ENCODE measurements around the gene SPART. TPM values are rescaled to one million over a fixed set of nuclear protein-coding genes. Genes with fewer than 3 reads are reported as not detected.

SPART gene
- total RNA-seq, 4 donors from 2014 or later = 33.9 to 51.2 (median 38.1) TPM

- intact Hi-C loops (cut with DNase I; ENCODE audit: low total_unique reads) = no loop called here
- 50 to 57% methylated on average over 3 of the region's 3 CpGs for WGBS, 2 donors
These were observed 17.2 kb upstream of the SPART start for GRCh38 chr13:36363366-36363863.

GRCh38 chr13:36362914-36363313 is 16.7 kb upstream of the SPART start:
- DNase-seq (ENCODE audit: low spot score in 2 of 2) = no peak
- WGBS, 2 donors = 48 to 65% methylated on average over 3 of the region's 3 CpGs
- H3K4me3 ChIP-seq (ENCODE audit: low read depth, poor library complexity, severe bottlenecking) = no peak overlapping the region
- TF ChIP-seq CTCF (IDR thresholded peaks at IDR 0.05) = no peak
- intact Hi-C loops (cut with DNase I; ENCODE audit: low total_unique reads) = no loop called here

More at GRCh38 chr13:36363366-36363863, 17.2 kb upstream of the SPART start:
- DNase-seq (ENCODE audit: low spot score in 2 of 2) = no peak
- TF ChIP-seq CTCF (IDR thresholded peaks at IDR 0.05) (no peak), POLR2A (IDR thresholded peaks at IDR 0.05) (no peak)
- no peak overlapping the region for H3K4me3 ChIP-seq (ENCODE audit: low read depth, poor library complexity, severe bottlenecking)

- TF ChIP-seq POLR2A (IDR thresholded peaks at IDR 0.05) (no peak), CTCF (IDR thresholded peaks at IDR 0.05) (no peak)
- WGBS, 2 donors = 63 to 75% methylated on average over 2 of the region's 2 CpGs
- intact Hi-C loops (cut with DNase I; ENCODE audit: low total_unique reads) = no loop called here
- no peak overlapping the region for H3K4me3 ChIP-seq (ENCODE audit: low read depth, poor library complexity, severe bottlenecking)
- DNase-seq (ENCODE audit: low spot score in 2 of 2) = no peak
These were observed 16.1 kb upstream of the SPART start for GRCh38 chr13:36362251-36362650.

GRCh38 chr13:36360903-36361302 is 14.7 kb upstream of the SPART start:
- H3K4me3 ChIP-seq (ENCODE audit: low read depth, poor library complexity, severe bottlenecking) = no peak overlapping the region
- 63 to 72% methylated on average over 1 of the region's 1 CpG for WGBS, 2 donors
- no peak for DNase-seq (ENCODE audit: low spot score in 2 of 2)
- TF ChIP-seq POLR2A (IDR thresholded peaks at IDR 0.05) (no peak), CTCF (IDR thresholded peaks at IDR 0.05) (no peak)
- intact Hi-C loops (cut with DNase I; ENCODE audit: low total_unique reads) = no loop called here

GRCh38 chr13:36359301-36359950 is 13.2 kb upstream of the SPART start:
- 74 to 91% methylated on average over 1 of the region's 1 CpG for WGBS, 2 donors
- intact Hi-C loops (cut with DNase I; ENCODE audit: low total_unique reads) = no loop called here
- DNase-seq (ENCODE audit: low spot score in 2 of 2) = no peak

More at GRCh38 chr13:36359301-36359950, 13.2 kb upstream of the SPART start:
- TF ChIP-seq CTCF (IDR thresholded peaks at IDR 0.05) = no peak
- no peak for TF ChIP-seq POLR2A (IDR thresholded peaks at IDR 0.05)
- H3K4me3 ChIP-seq (ENCODE audit: low read depth, poor library complexity, severe bottlenecking) = no peak overlapping the region
